NCI-H1930 (cell line): ENCODE measurements around the gene TMPRSS5.
"Not testable (repeated sequence)": the region's sequence is repeated elsewhere in the genome, so short reads cannot be mapped to it uniquely, and the experiment has no call there.

Experiments used
- DNase-seq, 2 experiments: peaks; one replicate each; lab custom pipeline; 2025; lab: John Stamatoyannopoulos, UW

The TMPRSS5 gene

DNA sequence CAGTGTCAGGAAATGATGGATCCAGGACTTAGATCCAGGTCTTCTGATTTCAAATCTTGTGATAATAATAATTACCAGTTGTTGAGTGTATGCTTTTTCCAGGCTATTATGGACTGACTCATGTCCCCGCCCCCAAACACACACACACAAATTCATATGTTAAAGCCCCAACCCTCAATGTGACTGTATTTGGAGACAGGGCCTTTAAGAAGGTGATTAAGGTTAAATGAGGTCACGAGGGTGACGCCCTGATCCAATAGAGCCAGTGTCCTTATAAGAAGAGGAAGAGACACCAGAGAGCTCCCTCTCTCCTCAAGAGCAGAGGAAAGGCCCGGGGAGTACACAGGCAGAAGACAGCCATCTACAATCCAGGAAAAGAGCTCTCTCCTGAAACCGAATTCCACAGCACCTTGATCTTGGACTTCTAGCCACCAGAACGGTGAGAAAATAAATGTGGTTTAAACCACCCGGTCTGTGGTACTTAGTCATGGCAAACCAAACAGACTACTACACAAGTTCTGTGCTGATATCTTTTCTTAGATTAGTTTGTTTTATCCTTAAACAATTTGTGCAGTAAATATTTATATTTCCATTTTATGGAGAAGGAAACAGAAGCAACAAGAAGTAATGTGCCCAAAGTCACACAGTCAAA is 8.2 kb downstream of the TMPRSS5 start:
- DNase-seq = no peak

GRCh38 chr11:113697111-113697510 is 9.0 kb downstream of the TMPRSS5 start:
- no peak for DNase-seq

GRCh38 chr11:113695207-113695606 is 10.9 kb downstream of the TMPRSS5 start:
- no peak for DNase-seq

- no peak for DNase-seq
Measured at GRCh38 chr11:113694390-113694789, 11.7 kb downstream of the TMPRSS5 start.

GRCh38 chr11:113693030-113693429 is 13.1 kb downstream of the TMPRSS5 start:
- DNase-seq = no peak

DNA sequence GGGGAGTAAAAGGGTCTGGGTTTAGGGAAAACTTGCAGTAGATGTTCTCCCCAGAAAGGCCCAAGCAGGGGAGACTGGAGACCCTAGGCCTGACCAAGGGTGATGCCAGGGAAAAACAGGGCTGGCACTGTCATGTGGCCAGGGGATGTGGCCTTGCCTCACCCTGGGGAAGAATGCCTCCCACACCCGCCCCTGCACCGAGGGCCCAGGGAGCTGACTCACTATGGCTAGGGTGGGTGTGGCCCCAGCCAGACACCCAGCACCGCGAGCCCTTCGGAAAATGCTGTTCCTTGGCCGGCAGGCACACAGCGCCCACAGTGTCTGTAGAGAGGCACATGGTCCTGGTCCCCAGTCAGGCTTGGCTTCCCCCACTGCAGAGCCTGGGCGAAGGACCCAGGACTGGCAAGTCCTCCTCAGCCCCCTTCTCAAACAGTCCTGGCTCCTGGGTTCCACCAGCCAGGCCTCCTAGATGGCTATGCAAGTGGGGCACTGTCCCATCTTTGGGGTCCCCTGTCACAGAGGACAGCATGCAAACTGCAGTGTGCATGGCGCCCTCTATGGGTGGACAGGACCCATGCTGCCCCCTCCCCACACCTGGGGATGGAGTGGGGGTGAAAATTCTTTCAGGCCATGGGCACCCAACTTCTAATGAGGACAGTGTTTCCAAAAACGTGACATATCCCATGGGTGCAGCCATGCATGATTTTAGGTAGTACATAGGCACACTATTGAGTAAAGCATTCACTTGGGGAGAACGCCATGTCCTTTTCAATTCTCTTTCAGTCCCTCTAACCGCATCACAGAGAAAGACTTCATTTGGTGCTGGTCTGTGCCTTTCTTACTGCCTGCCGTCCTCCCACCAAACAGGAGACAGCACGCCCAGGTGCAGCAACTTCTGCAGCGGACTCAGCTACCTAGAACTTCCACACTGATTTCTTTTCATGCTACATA is 15.2 kb downstream of the TMPRSS5 start:
- DNase-seq = no peak

DNA sequence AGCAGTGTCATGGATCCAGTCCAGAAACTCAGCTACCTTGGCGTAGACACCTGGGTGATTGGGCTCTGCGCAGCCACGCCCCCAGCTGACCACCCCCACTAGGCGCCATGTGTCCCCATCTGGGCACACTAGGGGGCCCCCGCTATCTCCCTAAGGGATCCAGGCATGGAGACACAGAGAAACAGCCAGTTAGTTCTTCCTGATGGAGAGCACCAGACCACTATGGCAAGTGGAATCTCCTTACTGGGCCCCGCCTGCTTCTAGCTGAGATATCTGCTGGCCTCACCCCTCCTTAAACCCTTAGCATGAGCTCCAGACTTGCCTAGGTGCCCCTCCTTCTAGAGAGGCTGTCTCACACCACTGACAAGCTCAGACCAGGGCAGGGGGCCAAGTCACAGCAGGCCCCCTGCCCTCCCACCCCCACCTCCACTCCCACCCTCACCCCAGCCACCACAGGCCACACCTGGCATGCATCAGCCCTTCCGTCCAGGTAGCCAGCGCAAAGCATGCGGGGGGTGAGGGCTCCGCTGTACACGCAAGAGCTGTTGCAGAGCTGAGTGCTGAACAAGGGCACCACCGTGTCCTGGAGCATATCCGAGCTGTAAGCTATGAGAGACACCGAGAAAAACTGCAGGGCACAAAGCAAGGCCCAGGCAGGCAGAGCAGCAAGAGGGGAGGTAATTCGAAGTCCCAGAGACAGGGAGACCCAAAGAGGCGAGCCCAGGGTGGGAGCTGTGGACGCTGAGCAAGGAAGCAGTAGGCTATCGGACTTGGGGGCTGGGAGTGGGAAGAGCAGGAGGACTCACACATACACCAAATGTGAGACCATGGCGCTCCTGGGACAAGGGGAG is 16.1 kb downstream of the TMPRSS5 start:
- no peak for DNase-seq

GRCh38 chr11:113685654-113686359 is 20.3 kb downstream of the TMPRSS5 start:
- DNase-seq = no peak

DNA sequence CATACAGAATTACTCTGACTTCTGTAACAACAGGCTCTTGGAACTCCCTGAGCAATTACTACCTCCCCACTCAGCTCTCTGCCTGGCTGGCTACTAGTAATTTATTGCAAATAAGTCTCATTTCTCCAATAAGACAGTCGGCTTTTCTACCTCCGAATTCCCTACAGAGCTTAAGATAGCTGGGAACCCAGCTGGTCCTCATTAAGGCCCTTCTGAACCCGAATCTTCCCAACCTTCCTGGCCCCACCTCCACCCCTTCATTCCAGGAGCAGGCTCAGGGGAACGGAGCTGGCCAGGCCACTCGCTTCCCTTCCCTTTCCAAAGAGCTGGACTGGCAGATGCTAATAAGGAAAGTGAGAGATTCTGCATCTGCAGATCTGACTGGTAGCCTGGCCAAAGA is 21.6 kb downstream of the TMPRSS5 start:
- no peak for DNase-seq

DNA sequence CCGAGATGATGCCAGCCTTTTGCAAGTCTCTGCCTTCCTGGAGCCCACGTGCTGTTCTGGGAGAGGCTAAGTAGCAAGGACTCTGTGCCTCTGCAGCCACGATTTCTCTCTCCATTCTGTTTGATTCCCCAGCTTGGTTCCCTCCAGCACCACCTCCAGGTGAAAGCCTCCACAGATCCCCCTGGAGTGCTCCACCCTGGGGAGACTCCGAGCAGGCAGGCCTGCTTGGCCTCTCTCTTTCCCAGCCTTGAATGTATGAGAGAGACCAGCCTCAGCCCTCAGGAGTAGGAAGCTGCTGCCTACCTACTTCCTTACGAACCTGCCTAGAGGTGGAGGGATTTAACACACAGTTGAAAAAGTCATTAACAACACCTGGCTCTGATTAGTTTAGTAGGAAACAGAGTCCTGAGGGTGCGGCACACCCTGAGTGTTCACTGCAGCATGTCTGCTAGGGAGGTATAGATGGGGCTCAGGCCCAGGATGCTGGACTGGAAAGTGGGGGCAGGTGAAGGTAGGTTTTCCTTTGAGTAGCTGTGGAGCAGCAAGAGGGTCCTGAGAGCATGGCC is 22.5 kb downstream of the TMPRSS5 start:
- no peak for DNase-seq

DNA sequence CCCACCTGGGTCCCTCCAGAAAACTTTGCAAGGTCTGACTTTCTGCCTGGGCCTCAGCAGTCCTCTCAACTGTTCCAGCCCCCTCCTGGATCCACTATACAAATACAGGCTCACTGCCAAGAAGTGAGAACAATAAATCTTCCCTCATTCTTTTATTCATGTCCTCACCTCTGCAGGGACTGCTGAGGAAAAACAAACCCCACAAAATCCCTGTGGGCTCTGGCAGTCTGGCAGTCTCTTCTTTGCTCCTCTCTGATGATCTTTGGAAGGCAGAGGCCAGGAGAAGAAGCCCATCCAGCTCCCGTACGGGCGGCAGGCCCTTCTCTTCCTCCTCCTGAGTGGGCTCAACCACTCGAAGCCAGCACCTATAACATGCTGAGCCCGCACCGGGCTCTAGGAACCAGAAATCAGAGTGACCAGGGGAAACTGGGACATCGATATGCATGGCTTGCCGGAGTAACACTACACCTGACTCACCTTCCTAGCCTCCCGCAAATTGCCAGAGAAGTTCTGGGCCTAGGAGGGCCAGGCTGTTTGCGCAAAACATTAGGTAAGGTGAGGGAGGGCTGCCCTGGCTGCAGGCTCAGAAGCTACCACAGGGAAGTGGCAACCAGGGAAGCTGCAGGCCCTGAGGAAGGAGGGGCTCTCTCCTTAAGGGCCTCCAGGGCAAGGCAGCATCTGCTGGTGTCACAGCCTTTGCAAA is 24.2 kb downstream of the TMPRSS5 start:
- no peak for DNase-seq

DNA sequence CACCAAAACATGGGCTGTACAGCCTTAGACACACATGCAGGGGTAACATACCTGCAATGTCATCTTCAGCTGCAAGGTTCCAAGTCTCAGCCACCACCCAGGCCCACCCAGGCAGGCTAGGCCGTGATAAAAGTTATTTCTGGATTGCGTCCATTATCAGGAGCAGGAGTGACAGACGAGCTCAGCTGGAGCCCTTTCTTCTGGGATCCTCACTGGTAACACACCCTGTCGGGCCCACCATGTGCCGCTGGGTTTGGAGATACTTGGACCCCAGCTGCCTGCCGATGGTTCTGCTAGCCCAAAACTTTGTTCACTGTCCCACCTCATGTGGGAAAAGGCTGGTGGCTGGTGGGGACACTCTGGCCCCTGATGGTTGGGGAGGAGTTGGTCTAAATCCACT is 24.8 kb downstream of the TMPRSS5 start:
- no peak for DNase-seq

DNA sequence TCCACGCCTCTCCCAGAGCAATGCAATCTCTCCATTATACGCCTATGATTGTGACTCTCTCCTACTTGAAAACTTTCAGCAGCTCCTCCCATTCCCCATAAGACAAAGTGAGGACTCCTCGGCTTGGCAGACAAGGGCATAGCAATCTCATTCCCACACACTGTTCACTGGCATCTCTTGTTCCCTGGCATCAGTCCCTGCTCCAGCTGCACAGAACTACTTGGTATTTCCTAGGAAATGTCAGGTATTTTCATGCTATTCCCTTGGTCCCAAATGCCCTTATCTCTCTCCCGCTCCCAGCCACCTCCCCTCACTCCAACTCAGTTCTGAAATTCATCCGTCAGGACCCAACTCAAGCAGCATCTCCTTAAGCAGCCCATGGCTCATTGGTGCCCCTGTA is 28.4 kb downstream of the TMPRSS5 start:
- DNase-seq = no peak

DNA sequence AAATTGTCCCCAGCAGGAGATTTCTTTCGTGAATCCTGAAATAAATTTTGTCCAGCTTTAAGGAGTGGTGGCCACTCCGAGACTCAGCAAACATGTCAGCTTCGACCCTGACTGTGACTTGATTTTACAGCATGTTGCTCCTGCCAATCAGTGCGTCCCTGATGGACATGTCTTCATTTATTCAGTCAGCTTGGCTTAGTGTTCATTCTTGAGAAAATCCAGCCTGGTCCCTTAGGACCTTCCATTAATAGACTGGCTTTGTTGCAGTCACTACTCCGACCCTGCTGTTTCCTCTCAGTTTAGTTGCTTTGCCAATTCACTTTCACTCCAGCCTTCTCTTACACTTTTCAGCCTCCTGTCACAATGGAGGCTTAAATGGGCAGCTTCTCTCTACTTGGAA is 30.5 kb downstream of the TMPRSS5 start:
- DNase-seq = no peak

DNA sequence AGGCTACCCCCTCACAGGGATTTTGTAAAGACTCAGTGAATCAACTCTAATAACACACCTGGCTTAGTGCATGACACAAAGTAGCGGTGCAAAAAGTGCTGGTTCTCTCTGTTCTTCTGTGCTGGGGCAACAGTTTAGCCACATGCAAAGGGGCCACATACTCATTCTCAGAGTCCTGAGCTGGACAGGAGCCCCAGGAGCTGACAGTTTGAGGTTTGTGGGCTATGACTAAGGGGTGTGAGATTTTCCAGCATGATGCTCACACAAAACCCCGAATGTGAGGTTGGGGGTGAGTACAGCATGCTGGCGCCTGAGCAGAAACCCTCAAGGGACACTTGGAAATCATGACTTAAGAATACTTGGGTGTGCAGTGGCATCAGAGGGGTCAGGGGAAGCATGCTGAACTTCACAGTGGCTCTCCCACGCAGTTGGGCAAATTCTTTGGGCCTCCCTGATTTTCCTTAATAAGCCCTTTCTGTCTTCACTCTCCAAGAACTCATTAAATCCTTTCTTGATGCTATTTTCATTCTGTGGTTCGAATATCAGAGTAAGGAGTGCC is 31.0 kb downstream of the TMPRSS5 start:
- no peak for DNase-seq

GRCh38 chr11:113674397-113674685 is 31.8 kb downstream of the TMPRSS5 start:
- DNase-seq = no peak

GRCh38 chr11:113673550-113674396 is 32.3 kb downstream of the TMPRSS5 start:
- no peak for DNase-seq

DNA sequence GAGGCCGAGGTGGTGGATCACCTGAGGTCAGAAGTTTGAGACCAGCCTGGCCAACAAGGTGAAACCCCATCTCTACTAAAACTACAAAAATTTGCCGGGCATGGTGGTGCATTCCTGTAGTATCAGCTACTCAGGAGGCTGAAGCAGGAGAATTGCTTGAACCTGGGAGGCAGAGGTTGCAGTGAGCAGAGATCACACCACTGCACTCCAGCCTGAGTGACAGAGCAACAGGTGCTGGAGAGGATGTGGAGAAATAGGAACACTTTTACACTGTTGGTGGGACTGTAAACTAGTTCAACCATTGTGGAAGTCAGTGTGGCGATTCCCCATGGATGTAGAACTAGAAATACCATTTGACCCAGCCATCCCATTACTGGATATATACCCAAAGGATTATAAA is 34.2 kb downstream of the TMPRSS5 start:
- DNase-seq = not testable (repeated sequence)

DNA sequence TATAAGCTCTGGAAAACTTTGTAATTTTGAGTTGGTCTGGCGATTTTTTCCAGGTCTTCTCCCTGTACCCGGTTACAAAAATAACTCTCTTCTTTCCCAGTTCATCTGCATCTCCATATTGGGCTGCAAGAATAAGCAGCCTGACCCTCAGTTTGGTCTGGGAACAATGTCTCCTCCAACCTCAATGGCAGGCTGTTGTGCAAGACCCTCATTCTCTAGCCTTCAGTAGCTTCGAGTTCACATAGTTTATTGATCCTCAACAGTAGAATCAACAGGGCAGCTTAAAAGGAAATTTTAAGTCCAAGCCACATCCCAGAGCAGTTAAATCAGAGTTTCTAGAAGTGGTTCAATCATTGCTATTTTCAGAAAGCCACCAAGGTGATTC is 35.3 kb downstream of the TMPRSS5 start:
- DNase-seq = no peak
